Glomerular endothelial cell (primary cell): ENCODE results near the gene NUDC. TPM values are rescaled to one million over a fixed set of nuclear protein-coding genes. Genes with fewer than 3 reads are reported as not detected.
"Not testable (repeated sequence)": the region's sequence is repeated elsewhere in the genome, so short reads cannot be mapped to it uniquely, and the experiment has no call there.

Experiments
- DNase-seq: peaks from one replicate; pipeline ENCODE4 v3.0.0-alpha.2; 2011; ENCODE audit warnings: low read depth, low spot score; ENCODE audit errors: extremely low read depth
- total RNA-seq: library from RNA; depleted of rRNA; stranded (reverse); fragments of >200 nt; gene quantifications from 2 replicates; pipeline ENCODE4 v1.2.3, GENCODE V29; 2015

The NUDC gene
- total RNA-seq, 1 donor from 2014 or later = 87.2 TPM

- no peak for DNase-seq
Observed at GRCh38 chr1:26910343-26911160, 11.0 kb upstream of the NUDC start.

GRCh38 chr1:26911399-26912146, 10.0 kb upstream of the NUDC start:
- DNase-seq = no peak

GRCh38 chr1:26912147-26912490, 9.4 kb upstream of the NUDC start:
- DNase-seq = no peak

GRCh38 chr1:26913389-26913753, 8.2 kb upstream of the NUDC start:
- no peak for DNase-seq

- DNase-seq = no peak
Observed at GRCh38 chr1:26913754-26914619, 7.6 kb upstream of the NUDC start, which contains the start of gene NR0B2. TSS of gene NR0B2 (minus strand) at chr1:26913975. CDS start at chr1:26913940, 35 bp downstream.

GRCh38 chr1:26915204-26915842, 6.2 kb upstream of the NUDC start:
- no peak for DNase-seq

GRCh38 chr1:26921126-26921539, 410 bp upstream of the NUDC start:
- no peak for DNase-seq

- no peak for DNase-seq
Observed at GRCh38 chr1:26922431-26922729, 837 bp downstream of the NUDC start.

GRCh38 chr1:26922901-26923300, 1.4 kb downstream of the NUDC start:
- no peak for DNase-seq

GRCh38 chr1:26923711-26924110, 2.2 kb downstream of the NUDC start:
- peak; percentile 57 for DNase-seq

GRCh38 chr1:26932531-26932930, 11.0 kb downstream of the NUDC start:
- DNase-seq = no peak

GRCh38 chr1:26936823-26937222, 15.3 kb downstream of the NUDC start:
- no peak for DNase-seq

GRCh38 chr1:26938004-26938658, 16.6 kb downstream of the NUDC start:
- DNase-seq = no peak

GRCh38 chr1:26938659-26939025, 17.1 kb downstream of the NUDC start:
- DNase-seq = no peak

GRCh38 chr1:26941311-26941710, 19.8 kb downstream of the NUDC start:
- no peak for DNase-seq

GRCh38 chr1:26942656-26943055, 21.1 kb downstream of the NUDC start:
- DNase-seq = no peak

- no peak for DNase-seq
Observed at GRCh38 chr1:26945138-26945537, 23.6 kb downstream of the NUDC start.

GRCh38 chr1:26945728-26946127, 24.2 kb downstream of the NUDC start:
- DNase-seq = no peak

- no peak for DNase-seq
Observed at GRCh38 chr1:26946270-26946669, 24.7 kb downstream of the NUDC start.

GRCh38 chr1:26948725-26949057, 27.1 kb downstream of the NUDC start:
- DNase-seq = not testable (repeated sequence)
